Left cardiac atrium (tissue), 4 donors: ENCODE measurements around the gene MSTO1. TPM values are rescaled to one million over a fixed set of nuclear protein-coding genes. Genes with fewer than 3 reads are reported as not detected.
"Not testable (repeated sequence)": the region's sequence is repeated elsewhere in the genome, so short reads cannot be mapped to it uniquely, and the experiment has no call there.

ENCODE experiments used
- ATAC-seq, 2 donors: fragments of 200-7000 bp; cut with Tn5 transposase; one replicate each; pipeline ENCODE4 v1.9.1; 2020; ENCODE audit warnings: mild to moderate bottlenecking in 2 of 2, moderate library complexity in 2 of 2
- DNase-seq: peaks from one replicate; pipeline ENCODE4 v3.0.0-alpha.2; 2020
- intact Hi-C, 2 donors: fragments of 100-400 bp; cut with DNase I; formaldehyde crosslinking; loops; one replicate each; pipeline versions ENCODE4 v1.14.1 to v1.15.1; 2022 to 2023
- long read RNA-seq: library from polyadenylated mRNA; unstranded; transcript quantifications from one replicate; pipeline ENCODE4 v2.0.0, GENCODE V29; 2021
- total RNA-seq, 2 donors: library from RNA; stranded (reverse); fragmentation: NEBNext Ultra II Directional; extraction: Animal tissue kit (Norgen Biotek cat#: 25700); gene quantifications; one replicate each; pipeline ENCODE4 v1.2.1, GENCODE V29; 2021
- donor health status: DM: no; HTN: yes; CAD: no.
- donor health status: DM: no; HTN: yes; CAD: no; lungs with severe emphysema.
- donor health status: DM: yes; HTN: yes; CAD: no.
- donor health status: Dilated cardiomyopathy.

MSTO1 gene
- 10 to 100 TPM; 16.0 to 31.6 TPM for total RNA-seq
- long read RNA-seq, transcript MSTO1-201 (14 exons, 2,431 nt) = major isoform, 9 of 21 reads
- long read RNA-seq, partial matches to known transcripts = 3 of 21 reads
- long read RNA-seq, other reads (novel, unspliced or antisense) = 9 of 21 reads

DNA sequence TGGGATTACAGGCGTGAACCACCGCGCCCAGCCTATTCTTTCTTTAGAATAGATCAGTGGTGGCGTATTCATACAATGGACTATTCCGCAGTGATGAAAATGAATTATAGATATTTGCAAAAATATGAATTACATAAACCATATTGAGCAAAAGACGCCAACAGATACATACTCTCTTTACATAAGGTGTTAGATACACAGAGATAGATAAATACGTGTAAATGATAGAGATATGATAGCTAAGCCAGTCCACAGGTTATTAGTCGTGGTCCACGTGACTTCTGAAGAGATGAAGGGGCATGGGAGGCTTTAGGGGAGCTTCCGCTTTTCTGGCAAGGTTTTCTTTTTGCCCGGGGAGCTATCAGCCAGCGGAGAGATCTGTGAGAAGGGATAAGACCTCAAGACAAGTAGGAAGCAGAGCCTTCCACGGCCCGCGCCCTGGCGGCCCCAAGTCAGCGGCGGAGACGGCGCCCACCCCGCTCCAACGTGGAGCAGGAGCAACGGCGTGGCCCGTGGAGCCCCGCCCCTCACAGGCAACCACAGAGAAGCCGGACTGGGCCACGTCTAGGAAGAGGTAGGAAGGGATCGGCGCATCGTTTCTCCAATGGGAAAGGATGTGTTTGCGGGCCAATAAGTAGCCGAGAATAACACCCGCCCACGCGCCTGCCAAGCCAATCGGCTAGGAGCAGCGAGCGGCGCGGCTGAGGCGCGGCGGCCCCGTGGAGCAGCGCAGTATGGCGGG, at the start of gene MSTO1:
Gene MSTO1 (plus strand): TSS at position 704 of the 742 bp plus-strand sequence. CDS start 31 bp downstream, at position 735.
- DNase-seq (peak; percentile 99), ATAC-seq (peak; percentile 98 to 99)
- intact Hi-C loops = no loop called here

GRCh38 chr1:155561779-155562580, 48.0 kb upstream of the MSTO1 start:
- ATAC-seq (peak; percentile 49 to 54), DNase-seq (peak; percentile 56)
- intact Hi-C loops = not testable (repeated sequence)

DNA sequence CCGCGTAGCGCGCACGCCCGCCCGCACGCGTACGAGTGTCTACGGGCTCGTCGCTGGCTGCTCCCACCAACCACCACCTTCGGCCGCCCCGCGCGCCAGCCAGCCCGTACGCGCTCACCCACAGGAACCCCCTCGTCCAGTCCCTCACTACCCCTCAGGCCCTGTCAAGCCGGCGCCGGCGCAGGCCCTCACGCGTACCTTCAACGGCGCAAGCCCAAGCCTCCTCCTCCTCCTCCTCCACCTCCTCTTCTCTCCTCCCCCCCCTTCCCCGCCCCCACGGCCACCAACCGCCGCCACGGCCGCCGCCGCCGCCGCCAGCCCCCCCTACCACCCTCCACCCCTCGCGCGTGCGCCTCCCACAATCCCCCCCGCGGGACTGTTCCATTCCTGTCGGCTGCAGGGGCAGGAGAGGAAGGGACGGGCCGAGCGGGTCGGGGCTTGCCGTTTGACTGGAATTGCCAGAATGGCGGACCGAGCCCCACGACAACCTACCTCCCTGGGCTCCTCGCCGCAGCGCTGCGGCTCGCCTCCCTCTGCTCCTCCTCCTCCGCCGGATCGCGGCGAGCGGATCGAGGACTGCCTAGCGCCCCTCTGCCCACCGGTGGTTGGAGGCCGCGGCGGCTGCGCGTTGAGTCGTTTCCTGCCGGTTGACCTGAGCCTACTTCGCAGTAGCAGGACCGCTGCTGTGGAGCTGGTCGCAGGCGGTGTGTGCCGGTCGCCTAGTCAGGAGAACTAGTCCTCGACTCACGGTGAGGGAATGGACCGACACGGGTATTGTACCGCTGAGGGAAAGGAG, 47.2 kb upstream of the MSTO1 start, which contains the start of gene ASH1L:
Gene ASH1L (minus strand): TSS at position 223 of the 796 bp plus-strand sequence. CDS start 41,284 bp downstream, outside the sequence.
- ATAC-seq (peak; percentile 96), DNase-seq (peak; percentile 93)
- intact Hi-C loops = no loop called here

- intact Hi-C loops, DNase-seq: not testable (repeated sequence)
- peak in 1 of 2 donors; percentile 0 for ATAC-seq
Observed at GRCh38 chr1:155563377-155564022, 46.5 kb upstream of the MSTO1 start.

DNA sequence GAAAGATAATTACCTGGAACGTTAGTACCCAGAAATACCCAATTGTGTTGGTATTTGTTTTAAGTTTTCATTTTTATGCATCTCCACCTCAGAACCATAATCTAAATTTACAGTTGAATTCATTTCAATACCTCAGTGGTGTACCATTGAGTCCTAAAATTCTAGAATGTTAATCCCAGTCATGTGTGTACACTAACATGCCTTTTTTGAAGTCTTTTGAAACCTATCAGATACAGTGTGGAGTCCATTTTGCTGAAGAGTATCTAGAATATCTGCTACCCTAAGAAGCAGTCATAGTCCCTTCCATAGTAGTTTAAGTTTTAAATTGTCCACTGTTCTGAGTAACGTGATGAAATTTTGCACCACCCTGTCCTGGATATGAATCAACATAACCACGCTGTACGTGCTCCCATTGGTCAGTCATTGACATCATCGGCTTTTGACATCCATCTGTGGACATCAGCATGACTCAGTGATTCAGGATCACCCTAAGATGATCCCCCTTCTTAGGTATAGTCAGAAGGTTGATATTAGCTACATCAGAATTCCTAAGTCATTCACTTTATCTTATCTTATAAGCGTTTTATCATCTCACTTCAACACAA, 39.9 kb upstream of the MSTO1 start:
- DNase-seq = no peak
- peak in 1 of 2 donors; percentile 92 for ATAC-seq
- intact Hi-C loops = no loop called here

GRCh38 chr1:155570593-155570990, 39.4 kb upstream of the MSTO1 start:
- intact Hi-C loops = no loop called here
- ATAC-seq = no peak
- DNase-seq = no peak

- no peak for DNase-seq
- intact Hi-C loops = no loop called here
- ATAC-seq = no peak
Observed at GRCh38 chr1:155574077-155574476, 35.9 kb upstream of the MSTO1 start.

GRCh38 chr1:155575608-155576007, 34.4 kb upstream of the MSTO1 start:
- intact Hi-C loops, DNase-seq, ATAC-seq: not testable (repeated sequence)

- DNase-seq, intact Hi-C loops, ATAC-seq: not testable (repeated sequence)
Observed at GRCh38 chr1:155583846-155584245, 26.2 kb upstream of the MSTO1 start.

- ATAC-seq, DNase-seq, intact Hi-C loops: not testable (repeated sequence)
Observed at GRCh38 chr1:155589282-155589681, 20.7 kb upstream of the MSTO1 start.

- intact Hi-C loops = loop anchor here (5.0 kb wide), 1 partner anchor 338 kb away; no protein-coding TSS in a partner anchor
- not testable (repeated sequence) for ATAC-seq, DNase-seq
Observed at GRCh38 chr1:155590516-155591247, 19.3 kb upstream of the MSTO1 start.

- peak; percentile 47 to 55 for ATAC-seq
- no peak for DNase-seq
- intact Hi-C loops = loop anchor here (5.0 kb wide), 1 partner anchor 339 kb away; no protein-coding TSS in a partner anchor
Observed at GRCh38 chr1:155591770-155592169, 18.2 kb upstream of the MSTO1 start.

- intact Hi-C loops, ATAC-seq, DNase-seq: not testable (repeated sequence)
Observed at GRCh38 chr1:155595877-155596474, 14.0 kb upstream of the MSTO1 start.

GRCh38 chr1:155596864-155597263, 13.2 kb upstream of the MSTO1 start:
- intact Hi-C loops = no loop called here

GRCh38 chr1:155598842-155599331, 11.1 kb upstream of the MSTO1 start:
- peak; percentile 40 for DNase-seq
- peak; percentile 68 to 87 for ATAC-seq
- intact Hi-C loops = no loop called here

More at GRCh38 chr1:155596864-155597263, 13.2 kb upstream of the MSTO1 start:
- no peak for ATAC-seq
- DNase-seq = no peak

- ATAC-seq, DNase-seq, intact Hi-C loops: not testable (repeated sequence)
Observed at GRCh38 chr1:155599828-155600572, 10.0 kb upstream of the MSTO1 start.
